HL-60 (cell line): ENCODE results near the gene CHSY3.

Source experiments
- GABPA ChIP-seq: IDR thresholded peaks from 2 replicates; pipeline ENCODE4 v1.6.1; 2012; ENCODE audit warnings: low read depth
- SPI1 ChIP-seq: IDR thresholded peaks from 2 replicates; pipeline ENCODE4 v1.6.1; 2012; ENCODE audit warnings: low read depth, mild to moderate bottlenecking, borderline replicate concordance
- TF ChIP-seq, protein P1 (sequence below): IDR thresholded peaks from one replicate; pipeline ENCODE4 v1.5.1; 2011; ENCODE audit warnings: low read length, control low read depth, inconsistent platforms; ENCODE audit not compliant: insufficient read depth
- TF ChIP-seq, protein P2 (sequence below): IDR thresholded peaks from 2 replicates; pipeline ENCODE4 v1.6.1; 2012; ENCODE audit warnings: low read depth; ENCODE audit not compliant: insufficient replicate concordance

GRCh38 chr5:130018641-130019040 lies 114.4 kb downstream of the CHSY3 start:
- TF ChIP-seq, protein P1, sequence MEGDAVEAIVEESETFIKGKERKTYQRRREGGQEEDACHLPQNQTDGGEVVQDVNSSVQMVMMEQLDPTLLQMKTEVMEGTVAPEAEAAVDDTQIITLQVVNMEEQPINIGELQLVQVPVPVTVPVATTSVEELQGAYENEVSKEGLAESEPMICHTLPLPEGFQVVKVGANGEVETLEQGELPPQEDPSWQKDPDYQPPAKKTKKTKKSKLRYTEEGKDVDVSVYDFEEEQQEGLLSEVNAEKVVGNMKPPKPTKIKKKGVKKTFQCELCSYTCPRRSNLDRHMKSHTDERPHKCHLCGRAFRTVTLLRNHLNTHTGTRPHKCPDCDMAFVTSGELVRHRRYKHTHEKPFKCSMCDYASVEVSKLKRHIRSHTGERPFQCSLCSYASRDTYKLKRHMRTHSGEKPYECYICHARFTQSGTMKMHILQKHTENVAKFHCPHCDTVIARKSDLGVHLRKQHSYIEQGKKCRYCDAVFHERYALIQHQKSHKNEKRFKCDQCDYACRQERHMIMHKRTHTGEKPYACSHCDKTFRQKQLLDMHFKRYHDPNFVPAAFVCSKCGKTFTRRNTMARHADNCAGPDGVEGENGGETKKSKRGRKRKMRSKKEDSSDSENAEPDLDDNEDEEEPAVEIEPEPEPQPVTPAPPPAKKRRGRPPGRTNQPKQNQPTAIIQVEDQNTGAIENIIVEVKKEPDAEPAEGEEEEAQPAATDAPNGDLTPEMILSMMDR: no peak
- TF ChIP-seq, protein P2, sequence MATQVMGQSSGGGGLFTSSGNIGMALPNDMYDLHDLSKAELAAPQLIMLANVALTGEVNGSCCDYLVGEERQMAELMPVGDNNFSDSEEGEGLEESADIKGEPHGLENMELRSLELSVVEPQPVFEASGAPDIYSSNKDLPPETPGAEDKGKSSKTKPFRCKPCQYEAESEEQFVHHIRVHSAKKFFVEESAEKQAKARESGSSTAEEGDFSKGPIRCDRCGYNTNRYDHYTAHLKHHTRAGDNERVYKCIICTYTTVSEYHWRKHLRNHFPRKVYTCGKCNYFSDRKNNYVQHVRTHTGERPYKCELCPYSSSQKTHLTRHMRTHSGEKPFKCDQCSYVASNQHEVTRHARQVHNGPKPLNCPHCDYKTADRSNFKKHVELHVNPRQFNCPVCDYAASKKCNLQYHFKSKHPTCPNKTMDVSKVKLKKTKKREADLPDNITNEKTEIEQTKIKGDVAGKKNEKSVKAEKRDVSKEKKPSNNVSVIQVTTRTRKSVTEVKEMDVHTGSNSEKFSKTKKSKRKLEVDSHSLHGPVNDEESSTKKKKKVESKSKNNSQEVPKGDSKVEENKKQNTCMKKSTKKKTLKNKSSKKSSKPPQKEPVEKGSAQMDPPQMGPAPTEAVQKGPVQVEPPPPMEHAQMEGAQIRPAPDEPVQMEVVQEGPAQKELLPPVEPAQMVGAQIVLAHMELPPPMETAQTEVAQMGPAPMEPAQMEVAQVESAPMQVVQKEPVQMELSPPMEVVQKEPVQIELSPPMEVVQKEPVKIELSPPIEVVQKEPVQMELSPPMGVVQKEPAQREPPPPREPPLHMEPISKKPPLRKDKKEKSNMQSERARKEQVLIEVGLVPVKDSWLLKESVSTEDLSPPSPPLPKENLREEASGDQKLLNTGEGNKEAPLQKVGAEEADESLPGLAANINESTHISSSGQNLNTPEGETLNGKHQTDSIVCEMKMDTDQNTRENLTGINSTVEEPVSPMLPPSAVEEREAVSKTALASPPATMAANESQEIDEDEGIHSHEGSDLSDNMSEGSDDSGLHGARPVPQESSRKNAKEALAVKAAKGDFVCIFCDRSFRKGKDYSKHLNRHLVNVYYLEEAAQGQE: no peak
- no peak for TF ChIP-seq SPI1
- no peak for TF ChIP-seq GABPA
